Activated T-helper 2 cell treated with anti-CD3 and anti-CD28 coated beads, Interferon-gamma antibody, Interleukin-2, Interleukin-4, amounts not matched to agents 10 μg/mL and 5 μg/mL and 100 μg/mL, durations not matched to agents 14 hours and 24 hours and 36 hours (primary cell): ENCODE results near the gene OR2V2. TPM values are rescaled to one million over a fixed set of nuclear protein-coding genes. Genes with fewer than 3 reads are reported as not detected.
"Not testable (repeated sequence)": the region's sequence is repeated elsewhere in the genome, so short reads cannot be mapped to it uniquely, and the experiment has no call there.

Source experiments
- DNase-seq: peaks from one replicate; pipeline ENCODE4 v3.0.0; 2021; ENCODE audit warnings: low spot score
- H3K27ac Mint-ChIP-seq: one replicate; pipeline ENCODE4 v1.8.0; 2021; ENCODE audit warnings: mixed read lengths
- H3K27me3 Mint-ChIP-seq: one replicate; pipeline ENCODE4 v1.8.0; 2021; ENCODE audit warnings: low read depth, mixed read lengths
- H3K36me3 Mint-ChIP-seq: one replicate; pipeline ENCODE4 v1.8.0; 2021; ENCODE audit warnings: low read depth, mixed read lengths
- H3K4me1 Mint-ChIP-seq: one replicate; pipeline ENCODE4 v1.8.0; 2021; ENCODE audit warnings: low read depth, mixed read lengths
- H3K4me3 Mint-ChIP-seq: one replicate; pipeline ENCODE4 v1.8.0; 2021; ENCODE audit warnings: low read depth, mild to moderate bottlenecking, moderate library complexity, mixed read lengths
- H3K9me3 Mint-ChIP-seq: one replicate; pipeline ENCODE4 v1.8.0; 2021; ENCODE audit warnings: mixed read lengths
- intact Hi-C: fragments of 100-400 bp; cut with micrococcal nuclease; formaldehyde crosslinking; loops from one replicate; pipeline ENCODE4 v1.15.1; 2023
- total RNA-seq: library from RNA; stranded (reverse); gene quantifications from 2 replicates; pipeline ENCODE4 v1.2.3, GENCODE V29; 2022

OR2V2 gene
- total RNA-seq, 1 donor from 2014 or later: not detected

GRCh38 chr5:181107699-181108098 lies 39.7 kb upstream of the OR2V2 start:
- intact Hi-C loops: no loop called here
- Mint-ChIP-seq H3K27ac (no peak overlapping the region), H3K4me3 (no peak overlapping the region), H3K27me3 (peaks cover 40% of the 10 kb centered on the region), H3K9me3 (no peaks in the 10 kb centered on the region), H3K36me3 (peaks cover 3% of the 10 kb centered on the region), H3K4me1 (peaks cover 4% of the 10 kb centered on the region)
- DNase-seq: no peak

DNA sequence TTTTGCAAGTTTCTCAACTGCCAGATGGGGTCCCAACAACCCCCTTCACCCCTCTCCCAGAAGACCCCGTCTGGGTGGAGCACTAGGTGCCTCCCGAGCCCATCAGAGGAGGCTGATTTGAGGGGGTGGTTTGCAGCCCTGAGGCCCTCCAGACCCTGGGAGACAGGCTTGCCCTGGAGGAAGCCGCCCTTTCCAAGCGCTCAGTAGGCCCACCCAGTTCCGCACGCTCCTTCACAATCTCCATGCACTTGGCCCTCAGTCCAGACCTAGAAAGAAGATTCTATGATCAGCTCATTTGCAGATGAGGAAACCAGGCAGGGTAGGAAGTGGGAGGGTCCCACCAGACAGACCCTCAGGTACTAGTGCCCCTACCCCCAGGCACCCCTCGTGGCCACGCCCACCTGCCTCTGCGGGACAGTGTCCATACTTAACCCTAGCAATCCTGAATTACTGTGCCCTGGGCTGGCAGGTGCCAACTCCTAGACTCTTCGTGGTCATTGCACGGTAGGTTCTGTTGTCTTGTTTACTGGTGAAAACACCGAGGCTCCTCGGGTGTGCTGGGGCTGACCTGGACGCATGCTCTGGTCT lies 38.7 kb upstream of the OR2V2 start:
- DNase-seq: no peak
- H3K27me3 Mint-ChIP-seq: peaks cover 38% of the 10 kb centered on the region
- H3K4me1 Mint-ChIP-seq: peaks cover 4% of the 10 kb centered on the region
- intact Hi-C loops: no loop called here
- H3K9me3 Mint-ChIP-seq: no peaks in the 10 kb centered on the region
- H3K4me3 Mint-ChIP-seq: no peak overlapping the region
- H3K36me3 Mint-ChIP-seq: peaks cover 3% of the 10 kb centered on the region
- H3K27ac Mint-ChIP-seq: no peak overlapping the region

- H3K4me1 Mint-ChIP-seq: peaks cover 1% of the 10 kb centered on the region
- intact Hi-C loops: loop anchor here (5.0 to 10.0 kb wide), 2 partner anchors 52 to 65 kb away; no protein-coding TSS in a partner anchor
- H3K9me3 Mint-ChIP-seq: no peaks in the 10 kb centered on the region
- H3K27ac Mint-ChIP-seq: no peak overlapping the region
- no peaks in the 10 kb centered on the region for H3K36me3 Mint-ChIP-seq
- DNase-seq: no peak
- H3K27me3 Mint-ChIP-seq: peaks cover 40% of the 10 kb centered on the region
- H3K4me3 Mint-ChIP-seq: no peak overlapping the region
Measured at GRCh38 chr5:181109489-181110013, 37.8 kb upstream of the OR2V2 start.

DNA sequence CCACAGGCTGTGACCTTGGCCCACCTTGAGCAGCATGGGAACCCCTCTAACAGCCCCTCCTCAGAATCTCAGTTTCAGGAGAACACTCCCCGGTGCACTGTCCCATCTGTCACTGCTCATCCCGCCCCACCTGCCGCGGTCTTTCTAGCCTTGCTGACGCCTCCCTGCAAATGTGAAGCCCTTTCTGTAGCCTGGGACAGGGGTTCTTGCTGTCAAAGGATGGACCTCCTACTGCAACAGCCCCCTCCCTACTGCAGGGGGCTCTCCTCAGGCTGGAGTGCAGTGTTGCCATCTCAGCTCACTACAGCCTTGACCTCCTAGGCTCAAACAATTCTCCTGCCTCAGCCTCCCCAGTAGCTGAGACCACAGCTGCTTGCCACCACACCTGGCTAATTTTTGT lies 36.4 kb upstream of the OR2V2 start:
- intact Hi-C loops: loop anchor here (5.0 to 10.0 kb wide), 2 partner anchors 54 to 64 kb away; no protein-coding TSS in a partner anchor
- Mint-ChIP-seq H3K4me3 (no peak overlapping the region), H3K27ac (no peak overlapping the region), H3K27me3 (peaks cover 42% of the 10 kb centered on the region), H3K9me3 (no peaks in the 10 kb centered on the region), H3K36me3 (no peaks in the 10 kb centered on the region), H3K4me1 (peaks cover 10% of the 10 kb centered on the region)
- DNase-seq: no peak

GRCh38 chr5:181112476-181112875 lies 34.9 kb upstream of the OR2V2 start:
- peaks cover 51% of the 10 kb centered on the region for H3K27me3 Mint-ChIP-seq
- no peaks in the 10 kb centered on the region for H3K9me3 Mint-ChIP-seq
- H3K4me3 Mint-ChIP-seq: no peak overlapping the region
- H3K4me1 Mint-ChIP-seq: peaks cover 10% of the 10 kb centered on the region
- intact Hi-C loops: loop anchor here (5.0 to 10.0 kb wide), 2 partner anchors 55 to 62 kb away; no protein-coding TSS in a partner anchor
- no peak overlapping the region for H3K27ac Mint-ChIP-seq
- no peaks in the 10 kb centered on the region for H3K36me3 Mint-ChIP-seq
- DNase-seq: no peak

DNA sequence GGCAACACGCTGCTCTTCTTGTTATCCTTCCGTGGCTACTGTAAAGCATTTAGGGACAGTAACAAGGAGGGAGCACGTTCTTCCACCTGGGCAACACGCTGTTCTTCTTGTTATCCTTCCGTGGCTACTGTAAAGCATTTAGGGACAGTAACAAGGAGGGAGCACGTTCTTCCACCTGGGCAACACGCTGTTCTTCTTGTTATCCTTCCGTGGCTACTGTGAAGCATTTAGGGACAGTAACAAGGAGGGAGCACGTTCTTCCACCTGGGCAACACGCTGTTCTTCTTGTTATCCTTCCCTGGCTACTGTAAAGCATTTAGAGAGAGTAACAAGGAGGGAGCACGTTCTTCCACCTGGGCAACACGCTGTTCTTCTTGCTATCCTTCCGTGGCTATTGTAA lies 33.8 kb upstream of the OR2V2 start:
- peaks cover 10% of the 10 kb centered on the region for H3K4me1 Mint-ChIP-seq
- DNase-seq, H3K9me3 Mint-ChIP-seq, H3K4me3 Mint-ChIP-seq, H3K36me3 Mint-ChIP-seq, H3K27ac Mint-ChIP-seq: not testable (repeated sequence)
- peaks cover 57% of the 10 kb centered on the region for H3K27me3 Mint-ChIP-seq
- intact Hi-C loops: loop anchor here (5.0 to 10.0 kb wide), 2 partner anchors 56 to 61 kb away; no protein-coding TSS in a partner anchor

GRCh38 chr5:181114284-181114843 lies 33.0 kb upstream of the OR2V2 start:
- Mint-ChIP-seq H3K4me1 (peaks cover 10% of the 10 kb centered on the region), H3K9me3 (no peaks in the 10 kb centered on the region), H3K4me3 (no peak overlapping the region), H3K36me3 (no peaks in the 10 kb centered on the region), H3K27ac (no peak overlapping the region), H3K27me3 (peaks cover 61% of the 10 kb centered on the region)
- no peak for DNase-seq
- intact Hi-C loops: loop anchor here (5.0 to 10.0 kb wide), 2 partner anchors 57 to 60 kb away; no protein-coding TSS in a partner anchor

DNA sequence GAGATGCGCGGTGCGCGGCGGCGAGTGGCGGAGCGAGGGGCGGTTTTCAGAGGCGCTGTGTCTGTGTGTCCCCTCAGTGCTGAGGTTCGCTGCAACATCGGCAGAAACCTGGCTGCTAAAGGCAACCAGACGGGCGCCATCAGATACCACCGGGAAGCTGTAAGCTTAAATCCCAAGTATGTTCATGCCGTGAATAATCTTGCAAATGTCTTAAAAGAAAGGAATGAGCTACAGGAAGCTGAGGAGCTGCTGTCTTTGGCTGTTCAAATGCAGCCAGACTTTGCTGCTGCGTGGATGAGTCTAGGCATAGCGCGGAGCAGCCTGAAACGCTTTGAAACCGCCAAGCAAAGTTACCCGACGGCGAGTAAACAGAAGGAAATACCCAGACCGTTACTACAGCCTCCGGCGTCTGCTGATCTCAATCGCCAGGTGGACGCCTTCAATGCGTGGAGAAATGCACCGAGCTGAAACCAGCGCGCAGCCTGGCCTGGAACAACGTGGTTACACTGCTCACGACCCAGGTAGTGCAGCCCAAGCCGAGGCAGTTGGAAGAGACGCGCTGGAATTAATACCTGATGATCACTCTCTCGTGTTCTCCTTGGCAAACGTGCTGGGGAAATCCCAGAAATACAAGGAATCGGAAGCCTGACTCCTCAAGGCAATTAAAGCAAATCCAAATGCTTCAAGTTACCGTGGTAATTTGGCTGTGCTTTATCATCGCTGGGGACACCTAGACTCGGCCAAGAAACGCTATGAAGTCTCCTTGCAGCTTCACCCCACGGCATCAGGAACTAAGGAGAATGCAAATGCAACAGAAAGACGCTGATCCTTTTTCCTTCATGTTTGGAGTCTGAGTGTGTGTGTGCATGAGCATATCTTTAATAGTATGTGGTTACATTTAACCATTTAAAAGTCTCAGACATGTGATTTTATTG lies 32.3 kb upstream of the OR2V2 start:
- H3K36me3 Mint-ChIP-seq: no peaks in the 10 kb centered on the region
- H3K4me1 Mint-ChIP-seq: peaks cover 10% of the 10 kb centered on the region
- intact Hi-C loops: loop anchor here (5.0 to 10.0 kb wide), 2 partner anchors 58 to 60 kb away; no protein-coding TSS in a partner anchor
- peaks cover 60% of the 10 kb centered on the region for H3K27me3 Mint-ChIP-seq
- DNase-seq: no peak
- H3K9me3 Mint-ChIP-seq: no peaks in the 10 kb centered on the region
- H3K4me3 Mint-ChIP-seq: no peak overlapping the region
- H3K27ac Mint-ChIP-seq: no peak overlapping the region

GRCh38 chr5:181118369-181118768 lies 29.0 kb upstream of the OR2V2 start:
- H3K27ac Mint-ChIP-seq: no peak overlapping the region
- peaks cover 10% of the 10 kb centered on the region for H3K4me1 Mint-ChIP-seq
- no peak overlapping the region for H3K4me3 Mint-ChIP-seq

DNA sequence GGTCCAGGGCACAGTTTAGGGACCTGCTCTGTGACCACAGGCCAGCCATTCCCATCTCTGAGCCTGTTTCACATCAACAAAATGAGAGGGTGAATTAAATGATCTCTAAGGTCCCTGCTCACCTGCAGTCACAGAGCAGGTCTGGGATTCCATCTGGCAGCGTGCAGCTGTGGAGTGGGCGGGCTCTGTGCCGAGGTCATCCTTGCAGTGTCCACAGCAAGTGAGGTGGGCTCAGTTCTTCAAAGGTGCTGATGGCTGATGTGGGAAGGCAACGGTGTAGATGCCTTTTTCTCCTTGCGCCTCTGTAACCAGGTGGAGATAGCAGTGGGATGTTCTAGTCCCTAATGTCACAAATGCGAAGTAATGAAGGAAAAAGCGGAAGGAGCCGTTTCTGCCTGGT lies 28.3 kb upstream of the OR2V2 start:
- intact Hi-C loops: loop anchor here (10.0 kb wide), 1 partner anchor 56 kb away; no protein-coding TSS in a partner anchor
- Mint-ChIP-seq H3K36me3 (no peaks in the 10 kb centered on the region), H3K9me3 (no peaks in the 10 kb centered on the region), H3K4me1 (peaks cover 10% of the 10 kb centered on the region), H3K27ac (no peak overlapping the region), H3K4me3 (no peak overlapping the region), H3K27me3 (peaks cover 62% of the 10 kb centered on the region)
- DNase-seq: no peak

More at GRCh38 chr5:181118369-181118768, 29.0 kb upstream of the OR2V2 start:
- H3K27me3 Mint-ChIP-seq: peaks cover 64% of the 10 kb centered on the region
- no peak for DNase-seq
- H3K9me3 Mint-ChIP-seq: no peaks in the 10 kb centered on the region
- no peaks in the 10 kb centered on the region for H3K36me3 Mint-ChIP-seq
- intact Hi-C loops: loop anchor here (10.0 kb wide), 1 partner anchor 56 kb away; no protein-coding TSS in a partner anchor

DNA sequence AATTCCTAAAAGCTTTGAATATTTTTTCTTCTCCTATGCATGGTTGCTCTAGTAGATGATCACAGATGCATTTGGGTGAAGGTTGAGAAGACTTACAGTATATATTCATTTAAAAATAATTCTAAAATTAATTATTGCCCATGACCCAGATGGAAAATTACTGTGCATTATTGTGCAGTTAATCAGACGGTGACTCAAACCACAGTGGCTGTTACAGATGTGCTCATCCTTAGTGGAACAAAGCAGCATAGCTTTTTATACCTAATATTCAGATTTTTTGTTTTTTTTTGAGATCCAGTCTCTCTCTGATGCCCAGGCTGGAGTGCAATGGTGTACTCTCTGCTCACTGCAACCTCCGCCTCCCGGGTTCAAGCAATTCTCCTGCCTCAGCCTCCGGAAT lies 27.1 kb upstream of the OR2V2 start:
- intact Hi-C loops: no loop called here
- H3K4me1 Mint-ChIP-seq: peaks cover 5% of the 10 kb centered on the region
- H3K4me3 Mint-ChIP-seq: no peak overlapping the region
- H3K9me3 Mint-ChIP-seq: no peaks in the 10 kb centered on the region
- H3K36me3 Mint-ChIP-seq: no peaks in the 10 kb centered on the region
- no peak for DNase-seq
- H3K27ac Mint-ChIP-seq: no peak overlapping the region
- peaks cover 51% of the 10 kb centered on the region for H3K27me3 Mint-ChIP-seq

DNA sequence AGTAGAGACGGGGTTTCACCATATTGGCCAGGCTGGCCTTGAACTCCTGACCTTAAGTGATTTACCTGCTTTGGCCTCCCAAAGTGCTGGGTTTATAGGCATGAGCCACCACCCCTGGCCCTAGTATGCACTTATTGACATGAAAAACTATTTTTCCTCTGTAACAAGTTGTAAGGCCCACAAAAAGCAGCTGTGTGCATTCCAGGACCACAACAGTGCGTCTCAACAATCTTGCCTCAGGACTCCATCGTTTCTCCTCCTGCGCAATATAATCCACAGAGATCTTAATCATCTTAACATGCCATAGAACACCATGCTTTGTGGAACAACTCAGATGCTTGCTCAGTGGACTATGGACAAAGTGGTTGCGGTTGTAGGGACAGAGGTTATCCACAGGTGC lies 26.6 kb upstream of the OR2V2 start:
- H3K27ac Mint-ChIP-seq: no peak overlapping the region
- peaks cover under 1% of the 10 kb centered on the region for H3K4me1 Mint-ChIP-seq
- no peaks in the 10 kb centered on the region for H3K9me3 Mint-ChIP-seq
- intact Hi-C loops: no loop called here
- H3K4me3 Mint-ChIP-seq: no peak overlapping the region
- peaks cover 47% of the 10 kb centered on the region for H3K27me3 Mint-ChIP-seq
- no peak for DNase-seq
- H3K36me3 Mint-ChIP-seq: no peaks in the 10 kb centered on the region
